Mammary epithelial cell (primary cell): ENCODE results near the gene ARSG.

Source experiments
- CTCF ChIP-seq, 2 donors: IDR thresholded peaks in 1 of 2; conservative IDR thresholded peaks in 1 of 2; 2 replicates each; pipeline ENCODE4 v1.5.1; 2011 to 2012; ENCODE audit warnings: inconsistent platforms in 2 of 2, low read length in 2 of 2, mild to moderate bottlenecking in 2 of 2, control low read depth in 1 of 2, low read depth in 1 of 2; ENCODE audit not compliant: insufficient read depth in 1 of 2; ENCODE audit errors: extremely low read depth in 1 of 2
- EZH2 ChIP-seq: IDR thresholded peaks from 2 replicates; pipeline ENCODE4 v1.6.1; 2012; ENCODE audit warnings: low read length, inconsistent platforms, borderline replicate concordance

GRCh38 chr17:68273722-68274121 lies 17.6 kb upstream of the ARSG start:
- no peak for TF ChIP-seq CTCF (conservative IDR thresholded peaks at IDR 0.05 in 1 of 2, IDR thresholded peaks at IDR 0.05 in 1 of 2; ENCODE audit: extremely low read depth in 1 of 2, insufficient read depth in 1 of 2, low read depth in 1 of 2, low read length in 2 of 2)
- no peak for TF ChIP-seq EZH2
